ENCODE data around the gene RAB11FIP3.

GRCh38 chr16:399340-400019, 26.0 kb upstream of the RAB11FIP3 start:
- TF ChIP-seq, protein P1, sequence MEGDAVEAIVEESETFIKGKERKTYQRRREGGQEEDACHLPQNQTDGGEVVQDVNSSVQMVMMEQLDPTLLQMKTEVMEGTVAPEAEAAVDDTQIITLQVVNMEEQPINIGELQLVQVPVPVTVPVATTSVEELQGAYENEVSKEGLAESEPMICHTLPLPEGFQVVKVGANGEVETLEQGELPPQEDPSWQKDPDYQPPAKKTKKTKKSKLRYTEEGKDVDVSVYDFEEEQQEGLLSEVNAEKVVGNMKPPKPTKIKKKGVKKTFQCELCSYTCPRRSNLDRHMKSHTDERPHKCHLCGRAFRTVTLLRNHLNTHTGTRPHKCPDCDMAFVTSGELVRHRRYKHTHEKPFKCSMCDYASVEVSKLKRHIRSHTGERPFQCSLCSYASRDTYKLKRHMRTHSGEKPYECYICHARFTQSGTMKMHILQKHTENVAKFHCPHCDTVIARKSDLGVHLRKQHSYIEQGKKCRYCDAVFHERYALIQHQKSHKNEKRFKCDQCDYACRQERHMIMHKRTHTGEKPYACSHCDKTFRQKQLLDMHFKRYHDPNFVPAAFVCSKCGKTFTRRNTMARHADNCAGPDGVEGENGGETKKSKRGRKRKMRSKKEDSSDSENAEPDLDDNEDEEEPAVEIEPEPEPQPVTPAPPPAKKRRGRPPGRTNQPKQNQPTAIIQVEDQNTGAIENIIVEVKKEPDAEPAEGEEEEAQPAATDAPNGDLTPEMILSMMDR (IDR thresholded peaks at IDR 0.05 in 8 of 11, conservative IDR thresholded peaks at IDR 0.05 in 3 of 11), result no peak
- peak in 1 of 3 donors; percentile 13 for TF ChIP-seq POLR2AphosphoS5 (IDR thresholded peaks at IDR 0.05)
- no peak for TF ChIP-seq POLR2A (IDR thresholded peaks at IDR 0.05)

All from spleen (tissue), 7 donors.